K562 (cell line): Measurements from ENCODE around the gene CLEC2B. TPM values are rescaled to one million over a fixed set of nuclear protein-coding genes. Genes with fewer than 3 reads are reported as not detected.

Experiments
- ATAC-seq: fragments of 200-7000 bp; cut with Tn5 transposase; 3 replicates; pipeline ENCODE4 v1.9.1; 2020; ENCODE audit warnings: moderate library complexity
- BruUV-seq: library from RNA; stranded (reverse); fragments of 400-500 nt; replicated peaks from 2 replicates; lab custom pipeline; 2021; lab: Mats Ljungman, UMichigan
- CTCF ChIA-PET: fragments of 300-600 bp; formaldehyde crosslinking; extraction: SDS; loops from one replicate; lab custom pipeline; 2021; ENCODE audit warnings: low intra/inter-chr PET ratio; lab: Yijun Ruan, JAX
- POLR2A ChIA-PET: fragments of 300-600, 350-650 bp; sonication (Branson Sonifier 250); formaldehyde crosslinking; extraction: SDS; loops from one replicate; lab custom pipeline; 2021; ENCODE audit warnings: antibody characterized with exemption, inconsistent platforms; lab: Yijun Ruan, JAX
- DNase-seq, 4 experiments: peaks; one replicate each; pipeline versions ENCODE4 v3.0.0 to v3.0.0-alpha.2; 2011 to 2018; ENCODE audit warnings: low spot score in 3 of 4, mixed read lengths in 3 of 4; ENCODE audit errors: extremely low read depth in 1 of 4
- FAIRE-seq: peaks from 2 replicates; lab custom pipeline; 2011; peaks lifted over from hg19 to GRCh38; lab: Jason Lieb, UNC
- H2AFZ ChIP-seq: 2 replicates; pipeline ENCODE4 v1.6.0; 2011; ENCODE audit warnings: low read depth, low read length, control low read depth, inconsistent platforms
- H3K27ac ChIP-seq: fragments of 200-600 bp; 3 replicates; pipeline ENCODE4 v1.8.0; 2011; ENCODE audit warnings: low read depth, mild to moderate bottlenecking, control low read depth, inconsistent platforms, low read length, moderate library complexity, mixed read lengths; ENCODE audit errors: extremely low read depth
- H3K27me3 ChIP-seq, 2 experiments: fragments of 300-600 bp in 1 of 2; 2 replicates in 1 of 2; 3 replicates in 1 of 2; pipeline versions ENCODE4 v1.6.0 to v1.8.0; 2011; ENCODE audit warnings: inconsistent platforms in 2 of 2, low read length in 2 of 2, mild to moderate bottlenecking in 1 of 2, mixed read lengths in 1 of 2, moderate library complexity in 1 of 2; ENCODE audit not compliant: control insufficient read depth in 2 of 2, insufficient read depth in 2 of 2
- H3K36me3 ChIP-seq: fragments of 300-600 bp; 3 replicates; pipeline ENCODE4 v1.8.0; 2011; ENCODE audit warnings: mild to moderate bottlenecking, low read length, inconsistent platforms; ENCODE audit not compliant: control insufficient read depth, insufficient read depth
- H3K4me1 ChIP-seq, 2 experiments: fragments of 200-600 bp in 1 of 2; replicated peaks in 1 of 2; 2 replicates in 1 of 2; 3 replicates in 1 of 2; pipeline versions ENCODE4 v1.5.1 to v1.8.0; 2011; ENCODE audit warnings: inconsistent platforms in 2 of 2, low read length in 2 of 2, mild to moderate bottlenecking in 1 of 2, mixed read lengths in 1 of 2, moderate library complexity in 1 of 2; ENCODE audit not compliant: control insufficient read depth in 2 of 2, insufficient read depth in 2 of 2
- H3K4me2 ChIP-seq: 2 replicates; pipeline ENCODE4 v1.6.1; 2011; ENCODE audit warnings: low read length, control low read depth, inconsistent platforms, mixed read lengths; ENCODE audit not compliant: insufficient read depth
- H3K4me3 ChIP-seq: fragments of 200-600 bp; sonication (generic), shearing (Covaris generic); 2 replicates; pipeline ENCODE4 v1.5.1; 2016; ENCODE audit warnings: control low read depth, inconsistent platforms
- H3K79me2 ChIP-seq: fragments of 200-600 bp; 3 replicates; pipeline ENCODE4 v1.8.0; 2011; ENCODE audit warnings: low read length, inconsistent platforms; ENCODE audit not compliant: control insufficient read depth, insufficient read depth
- H3K9ac ChIP-seq, 2 experiments: 2 replicates each; pipeline versions ENCODE4 v1.6.0 to v1.6.1; 2011; ENCODE audit warnings: low read depth in 2 of 2, low read length in 2 of 2, control low read depth in 1 of 2, inconsistent platforms in 1 of 2, mild to moderate bottlenecking in 1 of 2, mixed read lengths in 1 of 2; ENCODE audit not compliant: insufficient read depth in 1 of 2
- H3K9me1 ChIP-seq: one replicate; pipeline ENCODE4 v1.6.0; 2011; ENCODE audit warnings: inconsistent platforms, mild to moderate bottlenecking, low read length, moderate library complexity; ENCODE audit not compliant: control insufficient read depth, insufficient read depth
- H3K9me3 ChIP-seq: replicated peaks from 2 replicates; pipeline ENCODE4 v1.5.1; 2011; ENCODE audit warnings: low read depth, low read length, inconsistent platforms; ENCODE audit not compliant: control insufficient read depth, insufficient read depth
- H4K20me1 ChIP-seq: replicated peaks from 2 replicates; pipeline ENCODE4 v1.6.1; 2011; ENCODE audit warnings: low read length, inconsistent platforms, mixed read lengths; ENCODE audit not compliant: control insufficient read depth, insufficient read depth
- CREM ChIP-seq: IDR thresholded peaks from 2 replicates; pipeline ENCODE4 v1.6.1; 2014; ENCODE audit warnings: antibody characterized with exemption, low read depth
- PPARD ChIP-seq: fragments of 250-450 bp; sonication (Bioruptor Pico); IDR thresholded peaks from 2 replicates; pipeline ENCODE4 v1.8.0; 2022; ENCODE audit warnings: inconsistent platforms, mild to moderate bottlenecking, moderate library complexity
- PTRF ChIP-seq: fragments of 450-650 bp; IDR thresholded peaks from 2 replicates; pipeline ENCODE4 v1.6.1; 2016; ENCODE audit warnings: mild to moderate bottlenecking, missing genetic modification characterization, missing compliant biosample characterization
- RERE ChIP-seq: sonication (generic); formaldehyde crosslinking; IDR thresholded peaks from 2 replicates; pipeline ENCODE4 v1.8.0; 2023; ENCODE audit warnings: missing genetic modification reagents, mild to moderate bottlenecking, borderline replicate concordance
- ZFX ChIP-seq: sonication (generic); formaldehyde crosslinking; IDR thresholded peaks from 2 replicates; pipeline ENCODE4 v1.8.0; 2022; ENCODE audit warnings: mild to moderate bottlenecking, missing genetic modification reagents, moderate library complexity
- in situ Hi-C: fragments of 300-500 bp; cut with MboI; formaldehyde crosslinking; loops from 4 replicates; pipeline ENCODE4 v1.15.0; 2018; ENCODE audit warnings: inconsistent platforms, mixed read lengths
- intact Hi-C: fragments of 100-400 bp; cut with micrococcal nuclease; formaldehyde crosslinking; loops from 2 replicates; pipeline ENCODE4 v1.14.2; 2022
- polyA plus RNA-seq, 8 experiments: library from polyadenylated mRNA; depleted of rRNA in 4 of 8; stranded (reverse) in 5 of 8; unstranded in 3 of 8; fragments of >200 nt; fragmentation: Nextera tagmentation in 2 of 8; fragmentation: Illumina TruSeq in 1 of 8; extraction: Ambion mirVana in 2 of 8; extraction: Trizol in 1 of 8; gene quantifications; 2 replicates each; pipeline versions ENCODE4 v1.2.1 to v1.2.3, GENCODE V29; 2011 to 2014; ENCODE audit warnings: inconsistent platforms in 1 of 8, missing spikeins in 1 of 8
- total RNA-seq, 7 experiments: library from RNA; depleted of rRNA in 6 of 7; stranded (reverse); fragments of >200 nt in 6 of 7; fragmentation: Illumina TruSeq in 2 of 7; extraction: Trizol in 2 of 7; gene quantifications; 2 replicates each; pipeline versions ENCODE4 v1.2.1 to v1.2.3, GENCODE V29; 2011 to 2021; ENCODE audit warnings: low replicate concordance in 1 of 7

CLEC2B gene
- total and polyA plus RNA-seq, 9 of the 15 experiments (the other 6 are each of a cell fraction or from before 2014, with no cell fraction given), result 1.3 to 5.9 (median 2.9) TPM

GRCh38 chr12:9883175-9883574 is 14.0 kb upstream of the CLEC2B start:
- H3K79me2 ChIP-seq, result no peaks in the 10 kb centered on the region
- DNase-seq, result no peak
- no peak overlapping the region for H3K27ac ChIP-seq
- H3K9me3 ChIP-seq, result no peaks in the 10 kb centered on the region
- no TSS peak for BruUV-seq
- TF ChIP-seq RERE (CRISPR knock-in tag) (no peak), ZFX (no peak), PPARD (CRISPR knock-in tag) (no peak), CREM (no peak), PTRF (tag) (no peak)
- TF ChIP-seq, all 486 proteins: peak for 0
- intact Hi-C loops (no loop called here), in situ Hi-C loops (no loop called here)
- no peak for ATAC-seq
- H3K36me3 ChIP-seq, result no peaks in the 10 kb centered on the region
- no peaks in the 10 kb centered on the region for H3K9me1 ChIP-seq
- H3K4me3 ChIP-seq, result no peak overlapping the region
- CTCF ChIA-PET, result no interaction called here
- H3K4me2 ChIP-seq, result no peak overlapping the region
- H3K27me3 ChIP-seq, result no peaks in the 10 kb centered on the region
- H3K4me1 ChIP-seq, result no peaks in the 10 kb centered on the region
- POLR2A ChIA-PET, result no interaction called here
- H2AFZ ChIP-seq, result no peak overlapping the region
- no peaks in the 10 kb centered on the region for H4K20me1 ChIP-seq
- no peak overlapping the region for H3K9ac ChIP-seq
- no peak for FAIRE-seq
